Peyer's patch (tissue), 4 donors: ENCODE data around the gene MS4A7. TPM values are rescaled to one million over a fixed set of nuclear protein-coding genes. Genes with fewer than 3 reads are reported as not detected.

Experiments used
- DNase-seq, 3 donors: peaks; one replicate each; pipeline ENCODE4 v3.0.0-alpha.2; 2017 to 2019
- H3K27ac ChIP-seq, 4 donors: fragments of 200-600 bp; sonication (generic); one replicate each; pipeline ENCODE4 v1.5.1; 2016 to 2019
- H3K27me3 ChIP-seq, 2 donors: fragments of 200-600 bp; sonication (generic); one replicate each; pipeline ENCODE4 v1.5.1; 2019
- H3K36me3 ChIP-seq, 3 donors: fragments of 200-600 bp; sonication (generic); one replicate each; pipeline ENCODE4 v1.5.1; 2016 to 2019
- H3K4me1 ChIP-seq, 4 donors: fragments of 200-600 bp; sonication (generic); one replicate each; pipeline ENCODE4 v1.5.1; 2016 to 2019
- H3K4me3 ChIP-seq, 4 donors: fragments of 200-600 bp; sonication (generic); 1 replicate in 3 of 4; 2 replicates in 1 of 4; pipeline ENCODE4 v1.5.1; 2016 to 2019; ENCODE audit warnings: mild to moderate bottlenecking in 1 of 4
- H3K9me3 ChIP-seq, 4 donors: fragments of 200-600 bp; sonication (generic); one replicate each; pipeline ENCODE4 v1.5.1; 2016 to 2019; ENCODE audit warnings: mild to moderate bottlenecking in 1 of 4
- POLR2A ChIP-seq, 2 donors: fragments of 450-650 bp; IDR thresholded peaks; one replicate each; pipeline ENCODE4 v1.5.1; 2017; ENCODE audit warnings: antibody characterized with exemption in 2 of 2, mild to moderate bottlenecking in 2 of 2, moderate library complexity in 2 of 2
- total RNA-seq, 4 donors: library from RNA; depleted of rRNA; stranded (reverse); fragments of >200 nt; gene quantifications; one replicate each; pipeline ENCODE4 v1.1.0, GENCODE V29; 2016
- TF ChIP-seq, protein P1 (sequence below), 6 experiments: fragments of 450-650 bp in 4 of 6; fragments of 200-600 bp in 2 of 6; sonication (generic) in 1 of 6; IDR thresholded peaks; one replicate each; pipeline ENCODE4 v1.5.1; 2017 to 2019; ENCODE audit warnings: antibody characterized with exemption in 6 of 6, mild to moderate bottlenecking in 3 of 6, moderate library complexity in 1 of 6

Gene MS4A7
- total RNA-seq, 4 donors from 2014 or later: 5.0 to 52.0 (median 14.9) TPM

DNA sequence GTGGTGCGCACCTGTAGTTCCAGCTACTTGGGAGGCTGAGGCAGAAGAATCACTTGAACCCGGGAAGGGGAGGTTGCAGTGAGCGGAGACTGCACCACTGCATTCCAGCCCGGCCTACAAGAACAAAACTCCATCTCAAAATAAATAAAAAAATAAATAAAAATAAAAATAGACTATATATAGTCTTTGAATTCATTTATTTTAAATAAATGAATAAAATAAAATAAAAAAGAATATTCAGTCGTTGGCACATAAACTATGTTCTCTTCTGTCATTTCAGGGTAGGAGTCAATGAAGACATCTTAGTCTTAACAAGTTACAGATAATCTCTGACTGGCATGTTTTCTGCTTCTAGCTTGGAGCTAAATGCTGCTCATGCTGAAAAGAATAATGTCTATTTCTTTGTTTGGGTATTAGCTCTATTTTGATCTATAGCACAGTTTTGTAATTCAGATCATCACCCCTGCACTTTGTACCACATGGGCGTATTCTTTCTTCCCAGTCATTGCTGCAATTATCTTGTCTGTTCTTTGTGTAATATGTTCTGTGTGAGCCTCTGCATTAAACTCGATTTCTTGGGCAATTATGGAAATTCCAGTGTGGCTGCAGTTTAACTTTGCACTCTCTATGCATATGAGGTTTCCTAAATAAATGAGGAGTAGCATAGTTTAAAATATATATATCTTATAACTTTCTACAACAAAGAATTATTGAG lies 16.5 kb downstream of the MS4A7 start:
- no peaks in the 10 kb centered on the region for H3K27me3 ChIP-seq
- no peaks in the 10 kb centered on the region for H3K9me3 ChIP-seq
- no peaks in the 10 kb centered on the region for H3K36me3 ChIP-seq
- H3K27ac ChIP-seq: no peak overlapping the region
- H3K4me1 ChIP-seq: no peaks in the 10 kb centered on the region
- TF ChIP-seq, protein P1, sequence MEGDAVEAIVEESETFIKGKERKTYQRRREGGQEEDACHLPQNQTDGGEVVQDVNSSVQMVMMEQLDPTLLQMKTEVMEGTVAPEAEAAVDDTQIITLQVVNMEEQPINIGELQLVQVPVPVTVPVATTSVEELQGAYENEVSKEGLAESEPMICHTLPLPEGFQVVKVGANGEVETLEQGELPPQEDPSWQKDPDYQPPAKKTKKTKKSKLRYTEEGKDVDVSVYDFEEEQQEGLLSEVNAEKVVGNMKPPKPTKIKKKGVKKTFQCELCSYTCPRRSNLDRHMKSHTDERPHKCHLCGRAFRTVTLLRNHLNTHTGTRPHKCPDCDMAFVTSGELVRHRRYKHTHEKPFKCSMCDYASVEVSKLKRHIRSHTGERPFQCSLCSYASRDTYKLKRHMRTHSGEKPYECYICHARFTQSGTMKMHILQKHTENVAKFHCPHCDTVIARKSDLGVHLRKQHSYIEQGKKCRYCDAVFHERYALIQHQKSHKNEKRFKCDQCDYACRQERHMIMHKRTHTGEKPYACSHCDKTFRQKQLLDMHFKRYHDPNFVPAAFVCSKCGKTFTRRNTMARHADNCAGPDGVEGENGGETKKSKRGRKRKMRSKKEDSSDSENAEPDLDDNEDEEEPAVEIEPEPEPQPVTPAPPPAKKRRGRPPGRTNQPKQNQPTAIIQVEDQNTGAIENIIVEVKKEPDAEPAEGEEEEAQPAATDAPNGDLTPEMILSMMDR (IDR thresholded peaks at IDR 0.05): no peak
- TF ChIP-seq POLR2A (IDR thresholded peaks at IDR 0.05): no peak
- H3K4me3 ChIP-seq: no peak overlapping the region
- no peak for DNase-seq

DNA sequence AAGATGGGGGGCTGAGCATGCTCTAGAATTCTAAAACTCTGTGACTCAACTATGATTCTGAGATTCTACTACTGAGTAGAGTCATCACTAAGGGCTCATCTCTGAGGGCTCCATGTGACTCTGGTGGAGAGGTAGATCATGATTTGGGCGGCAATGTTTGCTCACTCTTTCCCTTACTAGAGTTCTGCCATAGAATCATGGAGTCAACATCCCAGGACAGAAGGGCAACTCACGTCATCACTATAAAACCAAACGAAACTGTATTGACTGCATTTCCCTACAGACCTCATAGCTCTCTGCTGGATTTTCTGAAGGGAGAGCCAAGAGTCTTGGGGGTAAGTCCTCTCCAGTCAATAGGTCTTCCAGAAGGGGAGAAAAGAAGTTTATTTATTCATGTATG lies 18.1 kb downstream of the MS4A7 start, which contains the start of gene MS4A14:
TSS of gene MS4A14 (plus strand) at position 78 of the 400 bp plus-strand sequence. CDS start at position 198, 120 bp downstream.
- no peaks in the 10 kb centered on the region for H3K27me3 ChIP-seq
- H3K9me3 ChIP-seq: no peaks in the 10 kb centered on the region
- H3K36me3 ChIP-seq: no peaks in the 10 kb centered on the region
- TF ChIP-seq, protein P1 (IDR thresholded peaks at IDR 0.05): no peak
- no peak for TF ChIP-seq POLR2A (IDR thresholded peaks at IDR 0.05)
- no peak for DNase-seq
- H3K4me3 ChIP-seq: no peak within 1 kb of the TSS
- H3K27ac ChIP-seq: peak within 1 kb of the TSS in 1 of 4 donors; percentile 61
- H3K4me1 ChIP-seq: no peaks in the 10 kb centered on the region

DNA sequence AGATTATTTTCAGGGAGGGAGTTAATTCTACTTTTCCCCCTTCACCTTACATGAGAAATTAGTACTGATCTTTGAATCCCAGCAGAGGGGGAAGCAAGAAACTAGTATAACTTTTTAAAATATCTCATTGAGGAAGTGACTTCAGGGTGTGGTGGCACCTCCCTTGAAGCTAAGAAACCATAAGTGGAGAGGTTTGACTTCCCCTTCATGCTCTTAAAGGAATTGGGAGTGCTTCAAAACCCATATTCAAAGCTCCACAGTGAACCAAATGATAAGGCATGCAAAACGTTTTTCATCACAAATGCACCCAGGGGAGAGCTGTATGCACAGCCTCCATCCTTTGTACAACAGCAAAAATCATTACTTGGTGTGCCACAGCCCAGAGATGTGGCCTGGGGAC lies 18.5 kb downstream of the MS4A7 start:
- TF ChIP-seq, protein P1 (IDR thresholded peaks at IDR 0.05): no peak
- TF ChIP-seq POLR2A (IDR thresholded peaks at IDR 0.05): no peak
- H3K4me1 ChIP-seq: no peaks in the 10 kb centered on the region
- H3K4me3 ChIP-seq: no peak overlapping the region
- no peaks in the 10 kb centered on the region for H3K36me3 ChIP-seq
- peak in 1 of 3 donors; percentile 44 for DNase-seq
- H3K27ac ChIP-seq: peak overlapping the region in 1 of 4 donors; percentile 61
- no peaks in the 10 kb centered on the region for H3K27me3 ChIP-seq
- no peaks in the 10 kb centered on the region for H3K9me3 ChIP-seq

DNA sequence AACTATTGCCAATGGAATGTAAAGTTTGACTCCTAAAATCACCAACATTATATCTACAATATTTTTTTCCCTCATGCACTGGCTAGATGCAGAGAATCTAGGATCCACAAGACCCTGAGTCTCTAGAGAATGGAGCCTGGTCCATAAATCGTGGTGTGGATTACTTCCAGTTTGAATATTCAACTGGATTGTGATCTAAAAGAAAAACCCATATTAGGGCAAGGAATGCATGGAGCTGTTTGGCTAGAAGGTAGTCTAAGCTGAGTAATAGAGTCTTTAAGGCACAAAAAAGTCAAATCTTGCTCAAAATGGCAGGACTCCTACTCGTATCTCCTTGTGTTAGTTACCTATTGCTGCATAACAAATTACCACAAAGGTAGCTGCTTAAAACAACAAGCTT lies 41.7 kb downstream of the MS4A7 start:
- Histone ChIP-seq H3K4me1 (no peaks in the 10 kb centered on the region), H3K36me3 (no peaks in the 10 kb centered on the region), H3K9me3 (no peaks in the 10 kb centered on the region), H3K27me3 (no peaks in the 10 kb centered on the region), H3K4me3 (no peak overlapping the region), H3K27ac (no peak overlapping the region)
- no peak for TF ChIP-seq POLR2A (IDR thresholded peaks at IDR 0.05)
- TF ChIP-seq, protein P1 (IDR thresholded peaks at IDR 0.05): no peak
- no peak for DNase-seq

DNA sequence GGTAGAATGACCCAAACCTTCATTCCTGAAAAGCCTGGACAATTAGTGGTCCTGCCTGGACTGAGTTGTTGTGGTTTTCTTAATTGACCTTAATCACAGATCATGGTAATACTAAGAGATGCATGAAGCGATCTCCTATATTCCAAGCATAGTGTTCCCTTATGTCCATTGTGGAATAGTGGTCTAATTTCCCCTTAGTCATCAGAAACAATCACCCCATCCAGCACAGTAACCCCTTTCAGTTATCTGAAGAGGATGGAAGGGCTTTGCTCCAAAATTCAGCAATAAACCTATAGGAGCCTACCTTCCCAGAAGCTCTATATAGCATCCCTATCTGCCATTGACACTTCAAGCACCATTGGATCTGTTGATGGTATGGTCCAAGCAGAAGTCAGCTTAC lies 44.3 kb downstream of the MS4A7 start:
- Histone ChIP-seq H3K9me3 (no peaks in the 10 kb centered on the region), H3K36me3 (no peaks in the 10 kb centered on the region), H3K27ac (no peak overlapping the region), H3K4me1 (no peaks in the 10 kb centered on the region), H3K27me3 (no peaks in the 10 kb centered on the region), H3K4me3 (no peak overlapping the region)
- no peak for DNase-seq
- no peak for TF ChIP-seq POLR2A (IDR thresholded peaks at IDR 0.05)
- TF ChIP-seq, protein P1 (IDR thresholded peaks at IDR 0.05): no peak
